GM19468 (cell line): Measurements from ENCODE around the gene CCDC85B.

Source experiments
- ATAC-seq: cut with Tn5 transposase; IDR thresholded peaks from one replicate; pipeline ENCODE4 v1.9.1; 2021; ENCODE audit warnings: mild to moderate bottlenecking, moderate library complexity, moderate number of reproducible peaks; ENCODE audit not compliant: unreplicated experiment; ENCODE audit errors: extremely low read depth

CCDC85B gene

GRCh38 chr11:65900125-65900898, 9.8 kb downstream of the CCDC85B start, which contains the start of gene FOSL1:
FOSL1 (minus strand) TSS chr11:65900388; CDS start chr11:65900339, 49 bp downstream.
- peak; percentile 23 for ATAC-seq

GRCh38 chr11:65900899-65901180, 10.4 kb downstream of the CCDC85B start:
- ATAC-seq, result no peak

- ATAC-seq, result no peak
These were observed 12.6 kb downstream of the CCDC85B start for GRCh38 chr11:65903068-65903481.

DNA sequence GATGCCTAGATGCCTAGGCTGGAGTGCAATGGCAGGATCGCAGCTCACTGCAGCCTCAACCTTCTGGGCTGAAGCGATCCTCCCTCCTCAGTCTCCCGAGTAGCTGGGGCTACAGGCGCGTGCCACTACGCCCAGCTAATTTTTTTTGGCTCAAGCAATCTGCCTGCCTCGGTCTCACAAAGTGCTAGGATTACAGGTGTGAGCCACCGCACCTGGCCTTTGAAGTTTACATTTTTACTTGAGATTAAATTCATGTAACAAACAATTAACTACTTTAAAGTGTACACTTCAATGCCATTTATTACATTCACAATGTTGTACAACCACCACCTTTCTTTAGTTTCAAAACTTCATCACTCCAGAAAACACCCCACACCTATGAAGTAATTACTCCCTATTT, 13.2 kb downstream of the CCDC85B start:
- ATAC-seq, result no peak

GRCh38 chr11:65906602-65907001, 16.1 kb downstream of the CCDC85B start:
- no peak for ATAC-seq

- no peak for ATAC-seq
These were observed 17.4 kb downstream of the CCDC85B start for GRCh38 chr11:65907878-65908277.

DNA sequence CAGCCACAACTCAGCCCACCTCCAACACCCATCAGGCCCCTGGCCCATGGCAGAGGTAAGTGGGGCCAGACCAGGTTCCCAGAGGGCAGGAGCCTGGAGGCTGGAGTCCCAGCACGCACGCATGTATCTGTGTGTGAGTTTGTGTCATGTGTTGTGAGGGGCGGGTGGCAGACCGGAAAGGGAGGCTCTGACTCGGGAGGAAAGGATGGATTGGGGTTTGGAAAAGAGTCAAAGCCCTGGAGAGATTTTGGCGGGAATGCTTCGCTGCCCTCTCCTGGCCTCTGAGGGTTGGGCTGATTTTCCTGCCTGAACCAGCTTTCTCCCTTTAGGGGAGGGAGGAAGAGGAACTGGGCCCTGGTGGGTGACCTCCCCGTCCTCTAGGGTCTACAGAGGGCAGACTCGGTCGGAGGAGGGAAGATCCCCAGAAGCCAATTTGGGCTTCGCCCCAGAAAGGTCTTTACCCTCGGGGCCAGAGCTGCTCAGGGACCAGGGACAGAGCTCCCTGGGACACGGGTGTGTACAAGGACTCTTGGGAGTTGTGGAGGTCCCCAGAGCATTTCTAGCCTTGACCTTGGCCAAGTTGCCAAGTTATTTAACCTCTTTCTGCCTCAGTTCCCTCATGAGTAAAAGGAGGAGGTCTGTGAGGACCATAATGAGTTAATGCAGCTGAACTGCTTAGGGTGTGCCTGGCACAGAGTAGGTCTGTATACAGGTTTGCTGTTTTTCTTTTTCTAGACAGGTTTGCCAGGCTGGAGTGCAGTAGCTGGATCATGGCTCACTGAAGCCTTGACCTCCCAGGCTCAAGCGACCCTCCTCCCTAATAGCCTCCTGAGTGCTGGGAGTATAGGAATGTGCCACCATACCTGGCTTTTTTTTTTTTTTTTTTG, 21.5 kb downstream of the CCDC85B start:
- no peak for ATAC-seq

GRCh38 chr11:65912845-65913244, 22.4 kb downstream of the CCDC85B start:
- ATAC-seq, result no peak

DNA sequence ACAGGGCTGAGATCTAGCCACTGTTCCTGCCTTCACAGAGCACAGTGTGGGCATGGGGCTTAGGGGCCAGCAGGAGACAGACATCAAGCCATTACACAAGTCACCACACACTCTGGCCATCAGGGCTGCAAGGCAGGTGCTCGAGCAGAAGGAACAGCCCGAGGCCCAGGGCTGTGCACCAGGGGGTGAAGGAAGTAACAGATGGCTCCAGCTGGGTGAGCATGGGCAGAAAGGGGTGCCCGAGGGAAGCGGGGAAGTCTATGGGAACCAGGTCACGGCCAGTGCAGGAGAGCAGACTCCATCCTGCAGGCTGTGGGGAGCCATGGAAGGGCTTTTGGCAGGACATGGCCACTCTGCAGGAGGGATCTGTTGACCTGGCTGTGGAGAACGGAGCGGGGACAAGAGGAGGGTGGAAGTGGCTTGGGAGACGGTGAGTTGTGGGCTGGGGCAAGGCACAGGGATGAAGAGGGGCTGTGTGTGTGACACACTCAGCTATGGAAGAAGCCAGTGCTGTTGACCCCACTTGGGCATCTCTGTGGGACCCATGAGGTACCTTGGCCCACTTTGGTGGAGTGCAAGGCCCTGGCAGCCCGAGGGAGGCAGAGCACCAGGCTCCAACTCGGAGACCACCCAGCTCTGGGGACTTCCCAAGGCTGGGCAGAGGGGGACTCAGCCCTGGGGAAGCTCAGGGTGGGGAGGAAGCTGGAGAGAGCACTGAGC, 24.8 kb downstream of the CCDC85B start:
- ATAC-seq, result no peak

DNA sequence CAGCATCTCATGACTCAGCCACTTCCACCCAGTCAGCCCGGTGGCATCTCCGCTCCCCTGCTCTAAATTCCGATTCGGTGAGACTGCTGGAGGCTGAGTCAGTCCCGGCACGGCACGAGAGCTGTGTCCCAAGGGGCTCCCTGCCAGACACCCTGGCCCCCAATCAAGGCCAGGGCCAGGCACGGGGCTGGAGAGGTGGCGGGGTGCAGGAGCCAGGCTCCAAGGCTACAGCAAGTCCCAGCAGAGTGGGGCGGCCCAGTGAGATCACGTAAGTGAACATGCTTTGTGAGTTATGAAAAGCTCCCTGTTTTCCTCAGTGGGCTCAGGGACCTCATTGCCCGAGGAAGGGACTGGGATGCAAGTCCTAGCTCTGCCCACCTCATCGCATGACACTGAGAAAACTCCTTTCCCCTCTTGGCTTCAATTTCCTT, 25.4 kb downstream of the CCDC85B start:
- no peak for ATAC-seq

- no peak for ATAC-seq
These were observed 25.9 kb downstream of the CCDC85B start for GRCh38 chr11:65916391-65916790.

GRCh38 chr11:65917077-65917433, 26.6 kb downstream of the CCDC85B start:
- ATAC-seq, result no peak

GRCh38 chr11:65917434-65918210, 27.1 kb downstream of the CCDC85B start:
- no peak for ATAC-seq

DNA sequence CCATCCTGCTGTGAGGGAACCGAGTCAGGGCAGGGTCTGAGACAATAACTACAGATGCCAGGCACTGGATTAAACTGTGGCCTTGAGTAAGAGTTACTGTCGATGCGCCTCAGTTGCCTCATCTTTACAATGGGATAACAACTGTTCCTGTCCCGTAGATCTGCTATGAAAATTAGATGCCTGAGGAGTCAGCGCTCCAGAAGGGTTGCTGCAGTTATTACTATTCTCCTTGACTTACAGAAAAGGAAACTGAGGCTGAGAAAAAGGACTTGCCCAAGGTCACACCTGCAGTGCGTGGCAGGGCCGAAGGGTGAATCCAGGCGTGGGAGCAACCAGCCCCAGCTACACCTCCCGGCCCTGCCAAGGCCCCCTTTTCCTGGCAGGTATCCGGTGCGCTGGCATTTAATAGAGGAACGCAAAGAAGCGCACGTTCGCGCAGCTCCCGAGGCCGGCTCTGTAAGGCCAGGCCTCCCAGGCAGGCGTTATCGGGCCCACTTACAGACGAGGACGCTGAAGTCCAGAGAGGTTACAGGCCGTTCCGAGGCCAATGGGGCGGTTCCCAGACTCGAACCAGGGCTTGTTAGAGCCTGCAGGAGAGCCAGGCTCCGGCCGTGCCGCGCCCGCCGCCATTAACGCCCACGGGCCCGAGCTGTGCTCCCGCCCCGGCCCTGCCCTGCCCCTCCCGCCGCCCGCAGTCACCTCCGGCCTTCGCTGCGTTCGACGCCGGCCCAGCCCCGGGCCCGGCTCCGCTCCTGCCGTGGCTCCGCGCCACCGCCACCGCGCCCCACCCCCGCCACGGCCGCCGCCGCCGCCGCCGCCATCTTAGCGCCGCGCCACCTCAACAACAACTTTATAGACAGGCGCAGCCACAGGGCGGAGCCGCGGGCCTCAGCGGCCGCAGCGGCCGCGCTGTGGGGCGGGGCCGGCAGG, 28.0 kb downstream of the CCDC85B start, which contains the start of gene C11orf68:
Gene C11orf68, minus strand, starts transcription at position 852 of the 930 bp plus-strand sequence. Its CDS starts 31 bp downstream, at position 821.
- peak; percentile 13 for ATAC-seq

GRCh38 chr11:65919141-65919572, 28.7 kb downstream of the CCDC85B start, which contains the start of gene DRAP1:
DRAP1 (plus strand) TSS chr11:65919426; CDS start chr11:65919502, 76 bp downstream.
- ATAC-seq, result peak; percentile 82

DNA sequence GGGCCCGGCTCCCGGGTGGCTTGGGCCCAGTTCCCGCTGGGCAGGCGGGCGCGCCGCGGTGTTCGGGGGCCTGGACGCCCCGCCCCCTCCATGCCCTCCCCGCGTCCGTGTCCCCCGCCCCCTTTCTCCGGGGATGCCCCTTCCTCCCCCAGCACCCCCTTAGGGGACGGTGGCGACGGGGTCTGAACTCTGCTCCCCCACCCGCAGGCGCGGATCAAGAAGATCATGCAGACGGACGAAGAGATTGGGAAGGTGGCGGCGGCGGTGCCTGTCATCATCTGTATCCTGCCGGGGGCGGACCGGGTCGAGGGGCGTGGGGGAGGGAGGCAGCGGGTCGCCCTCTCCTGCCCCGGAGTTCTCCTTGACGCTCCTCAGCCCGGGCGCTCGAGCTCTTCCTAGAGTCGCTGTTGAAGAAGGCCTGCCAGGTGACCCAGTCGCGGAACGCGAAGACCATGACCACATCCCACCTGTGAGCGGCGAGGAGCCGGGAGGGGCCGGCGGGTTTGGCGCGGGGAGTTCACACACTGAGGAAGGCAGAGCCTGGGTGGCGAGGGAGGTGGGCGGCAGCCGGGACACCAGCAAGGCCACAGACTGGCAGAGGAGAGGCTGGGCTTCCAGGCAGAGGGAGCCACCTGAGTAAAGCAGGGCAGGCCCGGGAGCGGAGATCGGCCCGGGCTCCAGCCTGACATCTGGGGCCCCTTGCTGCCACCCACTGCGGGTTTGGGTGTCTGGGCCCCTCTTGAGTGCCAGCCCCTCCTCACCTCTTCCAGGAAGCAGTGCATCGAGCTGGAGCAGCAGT, 29.3 kb downstream of the CCDC85B start:
- ATAC-seq, result no peak

DNA sequence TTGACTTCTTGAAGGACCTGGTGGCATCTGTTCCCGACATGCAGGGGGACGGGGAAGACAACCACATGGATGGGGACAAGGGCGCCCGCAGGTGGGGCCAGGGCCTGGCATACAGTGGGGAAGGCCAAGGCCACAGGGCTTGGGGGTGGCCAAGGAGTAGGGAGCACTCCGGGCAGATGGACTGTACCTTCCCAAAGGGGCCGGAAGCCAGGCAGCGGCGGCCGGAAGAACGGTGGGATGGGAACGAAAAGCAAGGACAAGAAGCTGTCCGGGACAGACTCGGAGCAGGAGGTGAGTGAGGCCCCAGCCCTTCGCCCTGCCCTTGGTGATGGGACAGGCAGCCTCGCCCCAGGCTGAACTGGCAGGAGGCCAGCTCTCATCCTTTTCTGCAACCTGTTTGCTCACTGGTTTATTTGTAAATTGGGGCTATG, 29.9 kb downstream of the CCDC85B start:
- ATAC-seq, result no peak

- ATAC-seq, result no peak
These were observed 30.6 kb downstream of the CCDC85B start for GRCh38 chr11:65921033-65921555.
